Hippocampal formation (tissue), 2 donors: ENCODE measurements around the gene MYH9.
"Not testable (repeated sequence)": the region's sequence is repeated elsewhere in the genome, so short reads cannot be mapped to it uniquely, and the experiment has no call there.

Experiments
- DNase-seq, 2 donors: peaks; one replicate each; lab custom pipeline; 2025; lab: John Stamatoyannopoulos, UW

MYH9 gene

DNA sequence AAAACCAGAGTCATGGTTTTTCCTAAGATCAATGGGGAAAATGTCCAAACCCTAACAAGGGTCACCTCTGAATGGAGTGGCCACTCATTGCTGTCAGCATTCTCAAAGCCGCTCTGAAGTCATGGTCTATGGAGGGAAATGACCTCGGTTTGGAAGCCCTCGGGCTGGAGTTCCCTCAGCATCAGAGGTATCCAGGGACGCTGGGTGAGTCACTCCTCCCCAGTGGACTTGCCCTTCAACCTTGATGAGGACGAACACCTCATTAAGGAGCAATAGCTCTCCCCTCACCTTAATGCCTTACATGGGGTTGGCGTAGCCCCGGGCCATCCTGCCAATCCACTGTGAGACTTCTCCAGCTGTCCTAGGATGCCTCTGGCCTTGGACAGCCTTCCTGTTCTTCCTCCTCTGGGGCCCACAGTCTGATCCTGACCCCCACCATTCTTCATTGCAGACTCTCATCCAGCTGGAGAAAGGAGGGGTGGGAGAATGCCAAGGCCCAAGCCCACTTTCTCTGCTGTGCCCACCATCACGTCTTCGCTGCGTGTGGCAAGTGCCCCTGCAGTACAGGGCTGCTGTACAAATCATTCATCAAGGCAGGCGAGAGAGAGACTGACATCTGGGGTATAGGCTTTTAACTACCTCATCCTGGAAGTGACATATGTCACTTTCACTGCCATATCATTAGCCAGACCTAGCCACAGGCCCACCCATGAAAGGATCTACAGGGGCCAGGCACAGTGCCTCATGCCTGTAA lies 25.4 kb upstream of the MYH9 start:
- DNase-seq, result no peak

DNA sequence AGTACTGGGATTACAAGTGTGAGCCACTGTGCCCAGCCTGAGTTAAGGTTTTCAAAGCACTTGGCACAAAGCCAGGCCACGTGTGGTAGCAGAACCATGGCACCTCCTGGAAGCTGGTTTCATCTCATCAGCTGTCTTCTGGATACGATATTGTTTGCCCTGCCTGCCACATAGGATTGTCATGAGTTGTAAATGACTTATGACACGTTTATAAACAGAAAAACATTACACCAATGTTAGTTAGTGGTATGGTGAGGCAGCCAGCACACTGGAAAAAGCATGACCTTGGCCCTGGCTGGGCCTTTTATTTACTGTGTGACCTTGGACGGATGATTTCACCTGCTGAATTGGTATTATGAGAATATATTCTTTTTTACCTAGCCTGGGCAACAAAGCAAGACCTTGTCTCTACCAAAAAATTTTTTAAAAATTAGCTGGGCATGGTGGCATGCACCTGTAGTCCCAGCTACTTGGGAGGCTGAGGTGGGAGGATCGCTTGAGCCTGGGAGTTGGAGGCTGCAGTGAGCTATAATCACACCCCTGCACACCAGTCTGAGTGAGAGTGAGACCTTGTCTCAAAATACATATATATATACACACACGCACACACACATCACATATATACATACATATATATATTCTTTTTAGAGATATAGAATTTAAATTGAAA lies 24.0 kb upstream of the MYH9 start:
- no peak for DNase-seq

DNA sequence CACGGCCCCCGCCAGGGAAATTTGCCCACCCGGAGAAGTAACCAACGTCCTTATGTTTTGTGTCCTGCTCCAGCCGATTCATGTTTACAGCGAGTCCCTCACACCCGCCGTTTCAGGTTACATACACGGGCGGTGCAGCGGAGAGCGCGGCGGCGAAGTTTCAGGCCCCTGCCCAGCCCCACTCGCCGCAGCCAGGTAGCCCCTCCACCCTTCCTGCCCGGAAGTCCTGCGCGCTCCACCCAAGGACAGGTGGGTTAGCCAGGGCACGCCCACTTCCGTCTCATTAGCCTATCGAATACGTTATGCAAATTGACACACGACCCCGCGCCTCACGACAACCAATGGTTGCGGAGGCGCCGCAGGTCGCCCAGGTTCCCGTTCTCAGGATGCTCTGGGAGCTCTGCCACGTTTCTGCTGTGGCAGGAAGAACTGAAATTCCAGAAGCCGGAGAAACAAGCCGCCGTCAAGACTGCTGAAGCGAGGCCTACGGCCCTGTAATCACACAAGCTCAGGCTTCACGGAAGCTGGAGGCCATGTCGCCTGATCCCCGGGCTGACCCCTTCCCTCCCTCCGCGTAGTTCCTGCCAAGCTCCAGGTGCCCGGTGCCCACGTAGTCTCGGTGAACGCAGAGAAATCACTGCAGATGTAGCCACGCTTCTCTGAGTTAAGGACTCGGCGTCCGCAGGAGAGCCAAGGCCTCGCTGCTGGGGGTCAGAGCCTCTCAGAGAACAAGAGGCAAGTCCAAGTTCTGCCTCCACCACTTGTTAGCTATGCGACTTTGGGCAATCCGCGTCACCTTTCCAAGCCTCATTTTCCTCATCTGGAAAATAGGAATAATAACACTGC lies 22.4 kb upstream of the MYH9 start:
- peak in 1 of 2 donors; percentile 41 for DNase-seq

DNA sequence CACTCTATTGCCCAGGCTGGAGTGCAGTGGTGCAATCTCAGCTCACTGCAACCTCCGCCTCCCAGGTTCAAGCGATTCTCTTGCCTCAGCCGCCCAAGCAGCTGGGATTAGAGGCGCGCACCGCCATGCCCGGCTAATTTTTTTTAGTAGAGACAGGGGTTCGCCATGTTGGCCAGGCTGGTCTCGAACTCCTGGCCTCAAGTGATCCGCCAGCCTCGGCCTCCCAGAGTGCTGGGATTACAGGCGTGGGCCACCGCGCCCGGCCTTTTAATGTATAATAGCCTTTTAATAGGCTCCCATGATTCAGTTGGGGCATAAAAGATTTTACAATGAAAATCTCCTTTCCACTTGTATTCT lies 21.8 kb upstream of the MYH9 start:
- not testable (repeated sequence) for DNase-seq

DNA sequence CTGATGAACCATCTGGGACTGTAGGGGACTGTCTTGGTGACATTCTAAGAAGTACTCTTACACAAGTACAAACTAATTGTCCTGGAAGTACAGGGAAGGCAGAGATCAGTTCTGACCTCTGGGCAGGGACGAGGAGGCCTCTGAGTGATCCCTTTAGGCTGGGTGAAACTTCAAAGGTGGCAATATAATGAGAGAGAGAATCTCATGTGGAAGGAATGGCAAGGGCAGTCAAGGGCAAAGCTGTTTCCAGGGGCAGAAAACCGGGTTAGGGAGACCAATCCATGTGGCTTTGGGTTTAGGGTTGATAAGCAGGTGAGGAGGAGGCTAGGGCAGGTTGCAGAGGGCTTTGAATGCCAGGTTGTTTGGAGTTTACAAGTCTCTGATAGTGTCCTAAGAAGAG lies 21.3 kb upstream of the MYH9 start:
- no peak for DNase-seq

DNA sequence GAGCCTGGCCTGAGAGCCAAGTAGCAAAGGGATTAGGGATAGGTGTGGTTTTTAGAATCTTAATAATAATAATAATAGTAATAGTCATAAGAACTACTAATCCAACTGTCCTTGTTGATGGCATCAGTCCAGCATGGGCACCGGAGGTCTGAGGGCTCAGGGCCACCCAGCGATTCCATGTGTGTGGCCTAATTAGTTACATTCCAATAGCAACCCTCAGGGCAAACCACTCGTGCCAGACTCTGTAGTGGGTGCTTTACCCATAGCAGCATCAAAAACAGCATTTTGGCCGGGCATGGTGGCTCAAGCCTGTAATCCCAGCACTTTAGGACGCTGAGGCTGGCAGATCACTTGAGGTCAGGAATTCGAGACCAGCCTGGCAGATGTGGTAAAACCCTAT lies 19.0 kb upstream of the MYH9 start:
- DNase-seq, result no peak

DNA sequence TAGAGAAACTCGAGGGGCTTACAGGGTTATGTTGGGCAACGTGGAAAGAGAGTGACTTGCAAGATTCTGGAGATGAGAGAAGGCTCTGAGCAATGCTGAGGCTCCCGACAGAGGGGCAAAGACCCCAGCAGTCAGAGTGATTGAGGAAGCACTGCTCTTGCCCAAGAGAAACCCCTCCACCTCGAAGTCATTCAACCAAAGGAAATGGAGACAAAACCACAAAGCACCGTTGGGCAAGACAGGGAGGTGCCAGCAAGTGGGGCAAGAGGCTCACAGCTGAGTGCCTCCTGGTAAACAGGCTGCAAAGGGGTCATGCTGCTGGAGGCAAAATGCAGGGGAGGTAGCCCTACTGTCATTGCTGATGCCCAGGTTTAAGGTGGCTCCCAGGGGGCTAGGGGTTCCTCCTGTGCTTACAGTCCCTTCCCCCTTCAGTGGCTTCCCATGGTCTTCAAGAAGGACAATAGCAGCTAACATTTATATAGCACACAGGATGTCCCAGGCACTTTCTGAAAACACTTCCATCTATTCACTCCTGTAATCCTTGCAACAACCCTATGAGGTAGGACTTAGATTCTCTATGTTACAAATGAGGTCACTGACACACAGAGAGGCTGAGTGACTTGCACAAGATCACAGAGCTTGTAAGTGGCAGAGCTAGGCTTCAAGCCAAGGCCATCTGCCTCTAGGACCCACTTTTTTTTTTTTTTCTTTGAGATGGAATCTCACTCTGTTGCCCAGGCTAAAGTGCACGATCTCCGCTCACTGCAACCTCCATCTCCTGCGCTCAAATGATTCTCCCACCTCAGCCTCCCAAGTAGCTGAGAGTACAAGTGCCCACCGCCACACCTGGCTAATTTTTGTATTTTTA lies 18.1 kb upstream of the MYH9 start:
- no peak for DNase-seq

DNA sequence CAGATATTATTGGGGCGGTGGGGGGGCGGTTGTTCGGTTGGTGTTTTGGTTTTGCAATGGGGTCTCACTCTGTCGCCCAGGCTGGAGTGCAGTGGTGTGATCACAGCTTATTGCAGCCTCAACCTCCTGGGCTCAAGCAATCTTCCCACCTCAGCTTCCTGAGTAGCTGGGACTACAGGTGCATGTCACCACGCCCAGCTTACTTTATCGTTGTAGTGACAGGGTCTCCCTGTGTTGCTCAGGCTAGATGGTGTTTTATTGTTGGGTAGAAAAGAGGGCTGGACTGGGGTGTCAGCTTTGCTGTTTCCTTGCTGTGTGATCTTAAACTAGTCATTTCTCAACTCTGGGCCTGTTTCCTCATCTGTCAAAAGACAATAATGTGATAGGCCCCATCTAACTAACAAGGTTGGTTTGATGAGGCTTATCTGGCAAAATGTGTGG lies 17.5 kb upstream of the MYH9 start:
- DNase-seq, result no peak

DNA sequence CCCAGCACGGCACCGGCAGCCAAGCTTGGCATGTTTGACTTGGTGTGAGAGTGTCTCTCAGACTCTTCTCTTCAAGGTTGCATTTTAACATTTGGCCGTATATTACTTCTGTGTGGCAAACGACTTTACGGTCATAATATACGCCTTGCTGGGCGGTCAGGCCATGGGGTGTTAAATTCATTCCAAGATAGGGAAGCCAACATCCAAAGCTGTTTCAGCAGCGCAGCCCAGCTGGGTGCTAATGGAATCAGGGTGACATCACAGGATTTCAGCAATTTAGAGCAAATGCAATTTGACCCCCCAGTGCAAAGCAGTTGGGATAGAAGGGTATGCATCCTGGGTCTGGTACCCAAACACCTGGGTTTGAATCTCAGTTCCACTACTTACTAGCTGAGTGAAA lies 16.7 kb upstream of the MYH9 start:
- DNase-seq, result no peak

DNA sequence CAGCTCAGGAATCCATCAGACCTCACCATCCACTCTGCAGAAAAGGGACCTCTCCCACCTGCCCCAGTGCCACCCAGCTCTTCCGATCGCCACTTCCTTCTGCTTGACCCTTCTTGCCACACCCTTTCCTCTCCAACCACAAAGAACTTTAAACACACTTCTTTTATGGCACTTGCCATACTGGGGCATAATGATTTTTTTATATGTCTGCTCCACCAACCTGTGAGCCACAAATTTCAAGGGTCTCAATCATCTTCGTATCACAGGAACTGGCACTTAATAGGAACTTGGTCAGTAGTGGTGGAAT lies 11.7 kb upstream of the MYH9 start:
- no peak for DNase-seq

DNA sequence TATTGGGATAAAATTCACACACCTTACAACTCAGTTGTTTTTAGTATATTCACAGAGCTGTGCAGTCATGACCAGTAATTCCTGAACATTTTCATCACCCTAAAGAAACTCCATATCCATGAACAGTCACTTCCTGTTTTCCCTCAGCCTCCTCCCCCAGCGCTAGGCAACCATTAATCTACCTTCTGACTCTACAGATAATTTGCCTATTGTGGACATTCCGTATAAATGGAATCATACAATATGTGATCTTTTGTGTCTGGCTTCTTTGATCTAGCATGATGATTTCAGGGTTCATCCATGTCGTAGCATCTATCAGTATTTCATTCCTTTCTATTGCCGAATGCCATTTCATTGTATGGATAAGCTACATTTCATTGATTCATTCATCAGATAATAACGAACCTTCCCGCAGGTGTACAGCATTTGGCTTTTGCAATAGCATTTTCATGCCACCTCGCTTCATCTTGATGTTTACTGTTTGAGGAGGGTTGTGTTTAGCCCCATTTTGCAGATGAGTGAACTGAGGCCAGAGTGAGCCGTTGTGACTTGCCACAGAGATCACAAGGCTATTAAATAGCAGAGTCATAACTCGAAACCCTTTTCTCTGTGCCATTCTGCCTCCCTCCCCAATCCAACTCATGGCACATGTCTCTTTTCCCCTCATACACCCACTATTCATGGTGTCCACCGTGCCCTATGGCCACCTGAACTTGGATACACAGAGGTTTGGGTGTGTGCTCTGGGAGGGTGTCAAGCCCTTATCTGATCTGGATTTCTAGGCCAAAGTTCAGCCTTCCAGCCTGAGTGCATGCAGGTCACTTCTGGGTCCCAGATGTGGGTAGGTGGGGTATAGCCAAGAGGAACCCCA lies 11.1 kb upstream of the MYH9 start:
- DNase-seq, result no peak

DNA sequence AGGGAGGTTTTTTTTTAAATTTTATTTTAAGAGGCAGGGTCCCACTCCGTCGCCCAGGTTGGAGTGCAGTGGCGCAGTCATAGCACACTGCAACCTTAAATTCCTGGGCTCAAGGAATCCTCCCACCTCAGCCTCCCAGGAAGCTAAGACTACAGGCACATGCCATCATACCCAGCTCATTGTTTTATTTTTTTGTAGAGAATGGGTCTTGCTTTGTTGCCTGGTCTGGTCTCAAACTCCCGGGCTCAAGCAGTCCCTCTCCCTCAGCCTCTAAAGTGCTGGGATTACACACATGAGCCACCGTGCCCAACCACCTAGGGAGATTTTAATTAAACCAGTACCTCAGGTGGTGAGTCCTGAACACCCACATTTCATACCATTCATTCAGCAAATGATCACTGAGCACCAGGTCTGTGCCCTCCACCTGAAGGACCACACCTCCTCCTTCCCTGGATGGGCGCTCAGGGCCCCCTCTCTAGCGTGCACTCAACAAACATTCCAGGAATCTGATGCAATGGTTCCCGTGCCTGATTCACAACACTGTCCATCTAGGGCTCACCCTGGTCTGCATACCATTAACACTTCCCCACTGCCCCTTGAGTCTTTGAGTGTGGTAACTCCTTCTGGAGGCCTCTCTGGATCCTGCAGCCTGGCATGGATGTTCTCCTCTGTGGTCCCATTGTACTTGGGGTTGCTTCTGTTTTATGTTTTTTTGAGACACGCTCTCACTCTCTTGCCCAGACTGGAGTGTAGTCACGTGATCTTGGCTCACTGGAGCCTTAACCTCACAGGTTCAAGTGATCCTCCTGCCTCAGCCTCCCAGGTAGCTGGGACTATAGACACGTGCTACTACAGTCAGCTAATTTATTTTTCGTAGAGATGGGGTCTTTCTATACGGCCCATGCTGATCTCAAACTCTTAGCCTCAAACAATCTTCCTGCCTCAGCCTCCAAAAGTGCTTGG lies 9.6 kb upstream of the MYH9 start:
- DNase-seq, result no peak

DNA sequence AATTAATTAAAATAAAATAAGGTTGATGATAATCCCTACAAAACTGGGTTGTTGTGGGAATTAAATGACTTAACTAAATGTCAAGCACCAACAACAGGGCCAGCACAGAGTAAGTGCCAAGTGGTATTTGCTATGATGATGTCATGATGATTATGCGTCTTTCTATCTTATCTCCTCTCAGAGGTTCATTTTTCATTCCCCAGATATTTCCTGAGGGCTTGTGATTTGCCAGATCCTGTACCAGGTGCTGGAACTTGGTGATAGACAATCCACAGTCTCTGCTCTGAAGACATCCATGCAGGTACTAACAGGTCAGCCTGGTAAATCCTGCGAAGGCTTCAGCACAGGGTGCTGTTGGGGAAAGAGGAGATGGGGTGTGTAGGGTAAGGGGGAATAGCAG lies 8.1 kb upstream of the MYH9 start:
- no peak for DNase-seq

DNA sequence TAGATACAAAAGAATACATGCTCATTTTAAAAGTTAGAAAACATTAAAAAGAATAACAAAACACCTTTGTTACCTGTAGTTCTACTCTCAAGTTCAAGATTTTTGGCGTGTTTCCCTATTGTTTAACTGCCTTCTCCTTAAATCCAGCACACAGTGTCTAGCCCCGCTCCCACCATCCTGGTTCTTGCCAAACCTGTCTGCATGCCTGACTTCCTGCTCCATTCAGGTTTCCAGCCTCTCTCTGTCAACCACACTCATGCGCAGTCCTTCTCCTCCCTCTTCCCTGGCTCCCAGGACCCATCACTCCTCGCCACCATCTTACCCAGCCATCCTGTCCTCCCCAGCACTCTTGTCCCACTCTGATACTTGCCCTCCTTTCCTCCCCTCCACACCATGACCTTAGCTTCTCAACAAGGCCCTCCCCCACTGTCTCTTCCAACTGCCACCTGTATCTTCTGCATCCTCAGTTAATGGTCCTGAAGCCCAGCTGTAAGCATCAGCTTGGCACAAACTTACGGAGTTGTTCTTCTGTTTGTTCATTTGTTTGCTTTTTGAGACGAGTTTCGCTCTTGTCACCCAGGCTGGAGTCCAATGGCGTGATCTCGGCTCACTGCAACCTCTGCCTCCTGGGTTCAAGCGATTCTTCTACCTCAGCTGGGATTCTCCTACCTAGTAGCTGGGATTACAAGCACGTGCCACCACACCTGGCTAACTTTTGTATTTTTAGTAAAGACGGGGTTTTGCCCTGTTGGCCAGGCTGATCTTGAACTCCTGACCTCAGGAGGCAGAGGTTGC lies 7.5 kb upstream of the MYH9 start:
- no peak for DNase-seq

DNA sequence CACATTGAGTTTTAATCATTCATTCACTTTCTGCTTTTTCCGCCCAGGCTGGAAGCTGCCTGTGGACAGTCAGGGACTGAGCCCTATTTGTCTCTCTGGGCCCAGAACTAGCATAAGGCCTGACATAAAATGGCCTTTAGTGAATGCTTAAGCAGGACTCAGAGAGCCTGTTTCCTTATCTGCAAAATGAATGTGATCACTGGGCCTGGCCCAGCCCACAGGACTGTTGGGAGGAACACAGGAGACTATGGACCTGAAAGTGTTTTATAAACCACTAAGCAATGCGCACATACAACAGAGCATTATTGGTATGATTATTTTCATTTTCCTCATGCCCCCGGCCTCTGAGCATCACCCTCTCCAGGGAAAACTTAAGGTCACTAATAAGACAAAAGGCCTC lies 3.9 kb upstream of the MYH9 start:
- DNase-seq, result no peak

DNA sequence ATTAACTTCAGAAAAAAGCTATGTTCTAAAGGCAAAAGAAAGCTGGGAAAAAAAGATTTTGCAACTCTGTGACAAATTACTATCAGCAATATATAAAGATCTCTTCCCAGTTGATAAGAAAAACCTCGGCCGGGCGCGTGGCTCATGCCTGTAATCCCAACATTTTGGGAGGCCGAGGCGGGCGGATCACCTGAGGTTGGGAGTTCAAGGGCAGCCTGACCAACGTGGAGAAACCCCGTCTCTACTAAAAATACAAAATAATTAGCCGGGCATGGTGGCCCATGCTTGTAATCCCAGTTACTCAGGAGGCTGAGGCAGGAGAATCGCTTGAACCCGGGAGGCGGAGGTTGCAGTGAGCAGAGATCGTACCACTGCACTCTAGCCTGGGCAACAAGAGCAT lies 1.4 kb upstream of the MYH9 start:
- not testable (repeated sequence) for DNase-seq

DNA sequence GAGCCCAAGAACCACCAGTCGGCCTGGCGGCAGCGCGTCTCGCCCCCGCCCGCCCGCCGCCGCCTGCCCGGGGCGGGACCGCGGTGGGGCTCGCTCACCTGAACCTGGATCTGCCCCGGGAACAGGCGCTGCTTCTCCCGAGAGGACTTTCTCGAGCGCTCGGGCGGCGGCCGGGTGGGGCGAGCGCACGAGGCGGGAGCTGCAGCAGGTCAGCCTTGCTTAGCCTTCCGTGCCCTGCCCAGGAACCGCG lies 133 bp downstream of the MYH9 start:
- no peak for DNase-seq

DNA sequence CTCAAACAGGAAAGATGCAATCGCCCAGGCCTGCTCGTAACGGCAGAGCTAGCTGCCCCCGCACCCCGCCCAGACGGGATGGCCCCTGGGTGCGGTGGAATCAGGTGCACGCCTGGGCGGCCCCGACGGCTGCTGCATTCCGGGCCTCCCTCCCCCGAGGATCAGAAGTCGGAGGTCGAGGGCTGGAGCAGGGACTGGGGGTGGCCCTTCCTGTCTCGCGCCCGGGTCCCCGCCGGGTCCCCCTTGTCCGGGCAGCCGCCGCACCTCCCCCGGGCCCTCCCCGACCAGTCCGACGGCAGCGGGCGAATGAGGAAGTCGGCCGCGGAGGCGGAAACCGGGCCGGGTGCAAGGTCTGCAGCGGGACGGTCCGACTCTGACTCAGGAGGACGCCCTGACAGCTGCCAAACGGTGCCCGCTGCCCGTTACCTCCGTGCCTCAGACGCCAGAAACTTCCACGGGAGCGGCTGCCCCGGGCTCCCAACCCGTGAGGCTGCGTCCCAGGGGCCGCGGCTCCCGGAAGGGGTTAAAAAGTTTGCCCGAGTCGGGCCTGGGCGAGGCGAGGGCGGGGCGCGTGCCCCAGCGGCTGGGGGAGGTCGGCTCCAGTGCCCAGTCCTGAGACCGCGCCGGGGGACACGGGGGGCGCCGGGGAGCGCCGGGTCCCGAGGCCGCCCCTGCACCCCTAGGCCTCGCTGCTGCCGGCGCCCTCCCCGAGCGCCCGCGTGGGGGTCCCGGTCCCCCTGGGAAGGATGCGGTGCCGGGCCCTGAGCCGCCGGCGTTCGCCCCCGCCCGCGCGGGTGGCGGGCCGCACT lies 663 bp downstream of the MYH9 start:
- DNase-seq, result peak in 1 of 2 donors; percentile 40
